PFSK-1 (cell line): Measurements from ENCODE around the gene ADGRB2.

Source experiments
- POLR2AphosphoS5 ChIP-seq: IDR thresholded peaks from 2 replicates; pipeline ENCODE4 v1.6.1; 2012; ENCODE audit warnings: low read depth, mild to moderate bottlenecking, control low read depth, low read length, moderate library complexity
- SIN3A ChIP-seq: IDR thresholded peaks from 2 replicates; pipeline ENCODE4 v1.6.1; 2012; ENCODE audit warnings: mild to moderate bottlenecking, low read length, moderate library complexity, borderline replicate concordance; ENCODE audit not compliant: insufficient read depth
- TAF1 ChIP-seq: IDR thresholded peaks from 2 replicates; pipeline ENCODE4 v1.6.1; 2012; ENCODE audit warnings: low read length, control low read depth, borderline replicate concordance; ENCODE audit not compliant: insufficient read depth
- TF ChIP-seq, protein P1 (sequence below), 2 experiments: IDR thresholded peaks; 2 replicates each; pipeline versions ENCODE4 v1.6.1 to v1.8.0; 2011 to 2012; ENCODE audit warnings: low read depth in 2 of 2, low read length in 2 of 2, control low read depth in 1 of 2, inconsistent platforms in 1 of 2, mild to moderate bottlenecking in 1 of 2, moderate library complexity in 1 of 2; ENCODE audit not compliant: insufficient read depth in 1 of 2

DNA sequence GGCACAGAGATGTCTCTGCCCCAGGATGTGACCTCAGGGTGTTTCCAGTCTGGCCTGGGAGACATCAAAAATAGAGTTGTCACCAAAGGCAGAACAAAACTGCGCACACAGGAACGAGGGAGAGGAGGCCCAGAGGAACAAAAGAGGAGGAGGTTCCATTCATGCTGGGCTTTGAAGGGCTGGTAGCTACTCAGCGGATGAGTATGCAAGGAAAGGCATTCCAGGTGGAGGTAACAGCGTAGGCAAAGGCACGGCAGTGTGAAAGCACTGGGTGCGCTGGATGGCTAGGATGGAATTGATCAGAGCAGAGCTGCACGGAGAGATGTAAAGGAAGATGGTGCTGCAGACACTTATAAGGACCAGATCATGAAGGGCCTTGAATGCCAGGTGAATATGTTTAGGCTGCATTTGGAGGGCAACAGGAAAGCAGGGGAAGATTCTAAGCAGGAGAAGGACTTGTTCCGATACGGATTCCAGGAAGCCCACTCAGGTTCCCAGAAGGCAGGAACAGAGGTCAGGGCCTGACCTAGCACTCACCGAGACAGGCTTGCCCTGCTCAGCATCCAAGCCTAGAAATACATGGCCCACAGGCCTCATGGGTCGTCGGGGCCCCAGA lies 66.7 kb downstream of the ADGRB2 start:
- TF ChIP-seq POLR2AphosphoS5 (no peak), SIN3A (no peak), TAF1 (no peak)
- TF ChIP-seq, protein P1, sequence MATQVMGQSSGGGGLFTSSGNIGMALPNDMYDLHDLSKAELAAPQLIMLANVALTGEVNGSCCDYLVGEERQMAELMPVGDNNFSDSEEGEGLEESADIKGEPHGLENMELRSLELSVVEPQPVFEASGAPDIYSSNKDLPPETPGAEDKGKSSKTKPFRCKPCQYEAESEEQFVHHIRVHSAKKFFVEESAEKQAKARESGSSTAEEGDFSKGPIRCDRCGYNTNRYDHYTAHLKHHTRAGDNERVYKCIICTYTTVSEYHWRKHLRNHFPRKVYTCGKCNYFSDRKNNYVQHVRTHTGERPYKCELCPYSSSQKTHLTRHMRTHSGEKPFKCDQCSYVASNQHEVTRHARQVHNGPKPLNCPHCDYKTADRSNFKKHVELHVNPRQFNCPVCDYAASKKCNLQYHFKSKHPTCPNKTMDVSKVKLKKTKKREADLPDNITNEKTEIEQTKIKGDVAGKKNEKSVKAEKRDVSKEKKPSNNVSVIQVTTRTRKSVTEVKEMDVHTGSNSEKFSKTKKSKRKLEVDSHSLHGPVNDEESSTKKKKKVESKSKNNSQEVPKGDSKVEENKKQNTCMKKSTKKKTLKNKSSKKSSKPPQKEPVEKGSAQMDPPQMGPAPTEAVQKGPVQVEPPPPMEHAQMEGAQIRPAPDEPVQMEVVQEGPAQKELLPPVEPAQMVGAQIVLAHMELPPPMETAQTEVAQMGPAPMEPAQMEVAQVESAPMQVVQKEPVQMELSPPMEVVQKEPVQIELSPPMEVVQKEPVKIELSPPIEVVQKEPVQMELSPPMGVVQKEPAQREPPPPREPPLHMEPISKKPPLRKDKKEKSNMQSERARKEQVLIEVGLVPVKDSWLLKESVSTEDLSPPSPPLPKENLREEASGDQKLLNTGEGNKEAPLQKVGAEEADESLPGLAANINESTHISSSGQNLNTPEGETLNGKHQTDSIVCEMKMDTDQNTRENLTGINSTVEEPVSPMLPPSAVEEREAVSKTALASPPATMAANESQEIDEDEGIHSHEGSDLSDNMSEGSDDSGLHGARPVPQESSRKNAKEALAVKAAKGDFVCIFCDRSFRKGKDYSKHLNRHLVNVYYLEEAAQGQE (IDR thresholded peaks at IDR 0.05; ENCODE audit: insufficient read depth in 1 of 2, low read depth in 2 of 2, low read length in 2 of 2): no peak
